PC-9 (cell line): Measurements from ENCODE around the gene CTNNB1.

ENCODE experiments used
- EZH2 ChIP-seq: fragments of 200-600 bp; sonication (generic); IDR thresholded peaks from 2 replicates; pipeline ENCODE4 v1.8.0; 2017; ENCODE audit warnings: antibody characterized with exemption, low read depth
- TF ChIP-seq, protein P1 (sequence below): fragments of 200-600 bp; sonication (generic); conservative IDR thresholded peaks from 2 replicates; pipeline ENCODE4 v1.6.1; 2017; ENCODE audit warnings: mixed run types, antibody characterized with exemption, mild to moderate bottlenecking, moderate library complexity

DNA sequence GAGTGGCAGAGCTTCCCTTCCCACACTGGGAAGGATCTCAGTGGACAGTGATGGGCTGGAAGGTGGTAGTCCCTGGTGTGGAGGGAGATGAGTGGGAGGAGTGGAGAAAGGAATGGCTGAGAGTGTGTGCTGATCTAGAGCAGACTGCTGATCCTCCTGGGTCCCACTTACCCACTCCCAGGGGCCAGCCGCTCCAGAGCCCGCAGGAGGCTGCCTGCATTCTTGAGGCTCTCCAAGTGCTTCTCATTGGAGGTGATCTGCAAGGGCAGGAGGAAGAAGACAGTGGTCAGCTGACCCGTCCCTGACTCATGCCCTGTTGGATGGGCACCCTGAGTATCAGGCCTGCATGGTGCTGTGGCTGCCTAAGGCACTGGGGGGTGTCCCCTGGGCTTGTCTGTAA, 50.0 kb downstream of the CTNNB1 start:
- TF ChIP-seq, protein P1, sequence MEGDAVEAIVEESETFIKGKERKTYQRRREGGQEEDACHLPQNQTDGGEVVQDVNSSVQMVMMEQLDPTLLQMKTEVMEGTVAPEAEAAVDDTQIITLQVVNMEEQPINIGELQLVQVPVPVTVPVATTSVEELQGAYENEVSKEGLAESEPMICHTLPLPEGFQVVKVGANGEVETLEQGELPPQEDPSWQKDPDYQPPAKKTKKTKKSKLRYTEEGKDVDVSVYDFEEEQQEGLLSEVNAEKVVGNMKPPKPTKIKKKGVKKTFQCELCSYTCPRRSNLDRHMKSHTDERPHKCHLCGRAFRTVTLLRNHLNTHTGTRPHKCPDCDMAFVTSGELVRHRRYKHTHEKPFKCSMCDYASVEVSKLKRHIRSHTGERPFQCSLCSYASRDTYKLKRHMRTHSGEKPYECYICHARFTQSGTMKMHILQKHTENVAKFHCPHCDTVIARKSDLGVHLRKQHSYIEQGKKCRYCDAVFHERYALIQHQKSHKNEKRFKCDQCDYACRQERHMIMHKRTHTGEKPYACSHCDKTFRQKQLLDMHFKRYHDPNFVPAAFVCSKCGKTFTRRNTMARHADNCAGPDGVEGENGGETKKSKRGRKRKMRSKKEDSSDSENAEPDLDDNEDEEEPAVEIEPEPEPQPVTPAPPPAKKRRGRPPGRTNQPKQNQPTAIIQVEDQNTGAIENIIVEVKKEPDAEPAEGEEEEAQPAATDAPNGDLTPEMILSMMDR: no peak
- no peak for TF ChIP-seq EZH2
